NOMO-1 treated with dmso at 0.1 percent for 144 hours (cell line): ENCODE measurements around the gene SIKE1.
"Not testable (repeated sequence)": the region's sequence is repeated elsewhere in the genome, so short reads cannot be mapped to it uniquely, and the experiment has no call there.

ENCODE experiments used
- DNase-seq: peaks from one replicate; lab custom pipeline; 2025; ENCODE audit not compliant: unreplicated experiment; lab: John Stamatoyannopoulos, UW

SIKE1 gene

DNA sequence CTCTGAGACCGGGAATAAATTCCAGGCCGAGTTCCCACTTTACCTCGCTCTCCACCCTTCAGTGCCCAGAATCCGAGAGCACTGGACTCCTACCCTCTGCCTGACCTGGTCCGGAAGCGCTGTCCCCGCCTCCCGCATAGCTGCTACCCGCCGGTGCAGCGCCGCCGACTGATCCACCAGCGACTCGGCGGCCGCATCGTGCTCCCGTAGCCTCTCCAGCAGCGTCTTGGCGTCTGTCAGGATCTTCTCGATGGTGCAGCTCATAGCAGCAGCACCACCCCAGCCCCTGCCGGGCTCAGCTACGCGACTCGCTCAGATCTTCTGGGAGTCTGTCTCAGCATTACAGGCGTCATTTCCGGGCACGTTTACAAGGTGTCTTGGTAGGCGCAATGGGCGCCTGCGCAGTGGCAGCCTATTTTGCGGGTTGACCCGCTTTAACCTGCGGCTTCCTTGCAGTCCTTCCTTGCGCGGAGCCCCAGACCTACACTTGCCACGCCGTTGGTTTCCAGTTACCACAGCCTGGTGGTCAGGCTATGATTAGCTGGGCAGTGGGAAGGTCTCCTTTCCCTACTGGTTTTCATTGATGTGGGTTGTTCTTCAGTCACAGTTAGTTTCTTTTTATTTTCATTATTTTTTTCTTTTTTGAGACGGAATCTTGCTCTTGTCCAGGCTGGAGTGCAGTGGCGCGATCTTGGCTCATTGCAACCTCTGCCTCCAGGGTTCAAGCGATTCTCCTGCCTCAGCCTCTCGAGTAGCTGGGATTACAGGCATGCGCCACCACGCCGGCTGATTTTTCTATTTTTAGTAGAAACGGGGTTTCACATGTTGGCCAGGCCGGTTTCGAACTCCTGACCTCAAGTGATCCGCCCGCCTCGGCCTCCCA, at the start of gene SIKE1:
SIKE1 (minus strand) TSS at position 342 of the 883 bp plus-strand sequence; CDS start at position 264, 78 bp downstream.
- peak; percentile 85 for DNase-seq

DNA sequence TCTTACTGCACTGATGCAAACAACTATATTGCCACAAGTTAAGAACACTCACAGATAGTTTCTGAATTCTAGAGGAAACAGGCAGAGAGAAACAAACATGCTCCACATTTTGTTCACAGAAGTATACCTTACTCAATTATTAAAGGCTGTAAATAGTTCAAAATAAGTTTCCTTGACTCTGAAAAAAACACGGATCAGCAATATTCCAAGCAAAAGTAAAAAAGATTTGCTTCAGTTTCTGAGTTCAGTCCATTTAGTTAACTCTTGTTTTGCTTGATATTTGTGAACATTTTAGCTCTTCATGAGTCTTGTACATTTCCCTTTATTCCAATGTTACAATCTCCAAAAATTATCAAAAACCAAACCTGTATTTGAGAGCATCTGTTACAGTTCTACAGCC, 49.6 kb upstream of the SIKE1 start:
- not testable (repeated sequence) for DNase-seq

DNA sequence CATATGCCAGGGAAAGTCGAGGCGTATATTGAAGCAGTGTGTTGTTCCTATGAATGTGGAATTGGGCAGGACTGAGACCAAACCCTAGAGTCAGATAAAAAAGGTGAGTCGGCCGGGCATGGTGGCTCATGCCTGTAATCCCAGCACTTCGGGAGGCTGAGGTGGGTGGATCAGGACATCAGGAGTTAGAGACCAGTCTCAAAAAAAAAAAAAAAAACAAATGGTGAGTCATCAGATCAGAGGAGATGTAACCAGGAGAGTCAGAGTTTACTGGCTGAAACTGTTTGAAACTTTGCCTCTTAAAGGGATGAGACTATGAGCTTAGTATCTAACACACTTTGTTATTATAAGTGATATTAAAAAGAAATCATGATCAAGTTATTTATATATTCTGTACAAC, 47.8 kb upstream of the SIKE1 start:
- no peak for DNase-seq

DNA sequence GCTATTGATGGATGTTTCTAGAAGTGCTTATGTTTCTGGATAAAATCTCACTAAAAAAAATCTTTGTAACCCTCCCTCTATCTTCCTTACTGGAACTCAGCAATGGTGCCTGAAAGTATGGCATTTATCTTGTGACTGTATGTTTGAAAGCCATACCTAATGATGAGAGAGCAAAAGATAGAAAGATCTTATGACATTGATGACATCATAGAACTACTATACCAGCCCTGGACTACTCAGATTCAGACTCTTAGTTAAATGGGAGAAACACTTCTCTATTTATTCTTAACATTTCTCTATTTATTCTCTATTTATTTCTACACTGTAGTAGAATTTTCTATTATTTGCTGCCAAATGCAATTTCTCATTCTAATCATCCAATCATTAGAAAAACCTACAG, 41.5 kb upstream of the SIKE1 start:
- DNase-seq: no peak

DNA sequence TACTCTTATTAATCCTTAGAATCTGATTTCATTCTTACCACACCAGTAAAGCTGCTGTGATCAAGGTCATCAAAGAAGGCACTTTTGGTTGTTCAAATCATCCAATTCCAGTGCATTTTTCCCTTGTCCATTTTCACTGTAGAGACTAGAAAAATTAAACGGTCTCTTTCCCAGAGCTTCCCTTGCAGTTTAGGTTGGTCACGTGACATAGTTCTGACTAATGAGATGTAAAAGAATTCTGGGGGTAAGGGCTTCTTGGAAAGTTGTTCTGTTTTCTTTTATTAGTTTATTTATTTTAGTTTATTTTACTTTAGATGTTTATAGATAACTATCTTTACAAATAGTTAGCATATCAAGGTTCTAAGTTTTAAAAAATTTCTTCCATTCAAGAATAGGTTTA, 39.9 kb upstream of the SIKE1 start:
- DNase-seq: no peak

DNA sequence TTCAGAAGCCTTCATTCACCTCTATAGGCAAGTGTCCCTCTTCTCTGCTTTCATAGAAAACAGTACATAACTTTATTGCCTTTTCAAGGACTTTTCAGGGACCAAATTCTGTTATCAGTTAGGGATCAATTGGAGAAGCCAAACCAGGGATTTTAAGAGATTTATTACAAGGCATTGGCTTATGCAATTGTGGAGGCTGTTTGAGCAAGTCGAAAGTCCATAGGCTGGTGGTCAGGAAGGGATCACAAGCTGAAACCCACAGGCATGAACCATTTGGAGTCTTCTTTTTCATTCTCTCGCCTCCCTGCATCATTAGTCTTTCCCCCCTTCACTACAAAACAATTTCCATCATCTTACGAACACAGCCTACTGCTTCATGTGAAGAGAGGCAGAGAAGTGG, 39.4 kb upstream of the SIKE1 start:
- no peak for DNase-seq

DNA sequence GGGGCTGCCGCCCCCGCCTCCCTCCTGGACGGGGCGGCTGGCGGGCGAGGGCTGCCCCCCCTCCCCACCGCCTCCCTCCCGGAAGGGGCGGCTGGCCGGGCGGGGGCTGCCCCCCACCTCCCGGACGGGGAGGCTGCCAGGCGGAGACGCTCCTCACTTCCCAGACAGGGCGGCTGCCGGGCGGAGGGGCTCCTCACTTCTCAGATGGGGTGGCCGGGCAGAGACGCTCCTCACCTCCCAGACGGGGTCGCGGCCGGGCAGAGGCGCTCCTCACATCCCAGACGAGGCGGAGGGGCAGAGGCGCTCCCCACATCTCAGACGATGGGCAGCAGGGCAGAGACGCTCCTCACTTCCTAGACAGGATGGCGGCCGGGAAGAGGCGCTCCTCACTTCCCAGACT, 24.0 kb upstream of the SIKE1 start:
- not testable (repeated sequence) for DNase-seq

DNA sequence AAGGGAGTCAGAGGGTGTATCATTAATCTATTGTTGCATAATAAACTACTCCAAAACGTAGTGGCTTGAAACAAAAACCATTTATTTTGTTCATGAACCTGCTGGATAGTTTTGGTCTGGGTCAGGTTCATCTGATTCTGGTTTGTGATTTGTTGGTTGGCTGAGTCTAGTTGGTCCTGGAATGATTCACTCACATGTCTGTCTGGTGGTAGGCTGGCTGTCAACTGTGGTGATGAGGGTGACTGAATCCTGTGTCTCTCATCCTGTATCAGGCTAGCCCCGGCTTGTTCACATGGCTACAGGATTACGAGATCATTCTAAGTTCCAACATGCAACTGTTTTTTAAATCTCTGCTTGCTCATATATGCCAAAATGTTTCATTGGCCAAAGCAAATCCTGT, 22.5 kb upstream of the SIKE1 start:
- no peak for DNase-seq

DNA sequence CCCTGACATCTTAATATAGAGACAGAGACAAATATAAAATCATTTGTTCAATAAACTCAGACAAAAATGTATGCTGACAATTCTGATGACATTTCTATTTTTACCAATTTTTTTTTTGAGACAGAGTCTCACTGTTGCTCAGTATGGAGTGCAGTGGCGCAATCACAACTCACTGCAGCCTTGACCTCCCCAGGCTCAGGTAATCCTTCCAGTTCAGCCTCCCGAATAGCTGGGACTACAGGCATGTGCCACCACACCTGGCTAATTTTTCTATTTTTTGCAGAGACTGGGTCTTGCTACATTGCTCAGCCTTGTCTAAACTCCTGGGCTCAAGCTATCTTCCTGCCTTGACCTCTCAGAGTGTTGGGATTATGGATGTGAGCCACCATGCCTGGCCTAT, 13.6 kb upstream of the SIKE1 start:
- no peak for DNase-seq

DNA sequence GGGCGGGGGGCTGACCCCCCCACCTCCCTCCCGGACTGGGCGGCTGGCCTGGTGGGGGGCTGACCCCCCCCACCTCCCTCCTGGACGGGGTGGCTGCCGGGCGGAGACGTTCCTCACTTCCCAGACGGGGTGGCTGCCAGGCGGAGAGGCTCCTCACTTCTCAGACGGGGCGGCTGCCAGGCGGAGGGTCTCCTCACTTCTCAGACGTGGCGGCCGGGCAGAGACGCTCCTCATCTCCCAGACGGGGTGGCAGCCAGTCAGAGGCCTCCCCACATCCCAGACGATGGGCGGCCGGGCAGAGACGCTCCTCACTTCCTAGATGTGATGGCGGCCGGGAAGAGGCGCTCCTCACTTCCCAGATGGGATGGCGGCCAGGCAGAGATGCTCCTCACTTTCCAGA, 10.1 kb upstream of the SIKE1 start:
- not testable (repeated sequence) for DNase-seq

DNA sequence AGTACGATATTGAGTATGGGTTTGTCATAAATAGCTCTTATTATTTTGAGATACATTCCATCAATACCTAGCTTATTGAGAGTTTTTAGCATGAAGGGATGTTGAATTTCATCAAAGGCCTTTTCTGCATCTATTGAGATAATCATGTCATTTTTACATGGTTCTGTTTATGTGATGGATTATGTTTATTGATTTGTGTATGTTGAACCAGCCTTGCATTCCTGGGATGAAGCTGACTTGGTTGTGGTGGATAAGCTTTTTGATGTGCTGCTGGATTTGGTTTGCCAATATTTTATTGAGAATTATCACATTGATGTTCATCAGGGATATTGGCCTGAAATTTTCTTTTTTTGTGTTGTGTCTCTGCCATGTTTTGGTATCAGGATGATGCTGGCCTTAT, 6.0 kb upstream of the SIKE1 start:
- not testable (repeated sequence) for DNase-seq

DNA sequence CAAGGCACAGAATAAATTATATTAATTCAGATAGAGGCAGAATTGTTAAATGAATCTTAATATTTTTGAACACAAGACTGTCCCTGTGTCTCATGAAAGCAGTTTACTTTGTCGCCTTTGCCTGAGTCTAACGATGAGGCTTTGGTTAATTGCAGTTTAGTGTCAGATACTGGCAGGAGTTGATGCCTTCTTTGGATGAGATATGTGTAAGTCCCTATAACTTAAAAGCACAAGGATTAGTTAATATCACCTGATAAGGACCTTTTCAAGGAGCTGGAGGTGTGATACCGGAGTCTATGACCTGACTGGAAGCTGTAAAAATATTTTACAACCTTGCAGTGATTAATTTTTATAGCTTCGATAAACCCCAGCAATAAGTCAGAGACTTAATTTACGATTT, 2.0 kb upstream of the SIKE1 start:
- no peak for DNase-seq

DNA sequence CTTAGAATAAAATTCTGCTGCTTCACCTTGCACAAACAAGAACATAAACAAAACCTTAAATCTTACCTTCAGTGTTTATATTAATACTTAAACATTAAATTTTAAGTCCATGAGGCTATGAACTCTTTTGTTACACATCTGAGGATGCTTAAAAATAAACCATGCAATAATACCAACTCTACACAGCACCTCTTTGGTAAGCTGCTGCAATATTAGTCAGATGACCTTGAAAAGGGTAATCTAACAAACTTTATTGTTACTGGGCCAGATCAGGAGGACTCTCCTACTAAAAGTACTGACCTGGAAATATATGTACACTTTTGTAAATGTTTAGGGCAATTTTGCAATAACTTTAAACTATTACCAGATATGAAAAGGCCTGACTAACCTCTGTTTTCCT, 763 bp downstream of the SIKE1 start:
- no peak for DNase-seq

DNA sequence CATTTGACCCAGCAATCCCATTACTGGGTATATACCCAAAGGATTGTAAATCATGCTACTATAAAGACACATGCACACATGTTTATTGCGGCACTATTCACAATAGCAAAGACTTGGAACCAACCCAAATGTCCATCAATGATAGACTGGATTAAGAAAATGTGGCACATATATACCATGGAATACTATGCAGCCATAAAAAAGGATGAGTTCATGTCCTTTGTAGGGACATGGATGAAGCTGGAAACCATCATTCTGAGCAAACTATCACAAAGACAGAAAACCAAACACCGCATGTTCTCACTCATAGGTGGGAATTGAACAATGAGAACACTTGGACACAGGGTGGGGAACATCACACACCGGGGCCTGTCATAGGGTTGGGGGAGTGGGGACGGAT, 3.8 kb downstream of the SIKE1 start:
- not testable (repeated sequence) for DNase-seq

DNA sequence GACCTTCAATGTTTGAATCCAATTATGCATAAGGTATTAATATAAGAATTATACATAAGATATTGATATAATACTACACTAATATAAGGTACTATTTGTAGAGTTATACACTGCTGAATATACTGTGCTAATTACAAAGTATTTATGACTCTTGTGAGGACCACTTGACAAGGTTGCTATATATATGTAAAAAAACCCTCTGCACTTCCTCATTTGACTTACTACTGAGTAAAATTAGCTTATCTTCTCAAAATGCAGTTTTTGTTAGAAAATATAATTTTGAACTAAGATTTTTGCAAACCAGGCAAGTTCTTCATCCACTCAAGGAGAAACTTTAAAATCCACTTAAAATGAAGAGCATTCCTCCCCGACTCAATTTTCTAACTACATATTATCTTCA, 8.5 kb downstream of the SIKE1 start:
- no peak for DNase-seq

DNA sequence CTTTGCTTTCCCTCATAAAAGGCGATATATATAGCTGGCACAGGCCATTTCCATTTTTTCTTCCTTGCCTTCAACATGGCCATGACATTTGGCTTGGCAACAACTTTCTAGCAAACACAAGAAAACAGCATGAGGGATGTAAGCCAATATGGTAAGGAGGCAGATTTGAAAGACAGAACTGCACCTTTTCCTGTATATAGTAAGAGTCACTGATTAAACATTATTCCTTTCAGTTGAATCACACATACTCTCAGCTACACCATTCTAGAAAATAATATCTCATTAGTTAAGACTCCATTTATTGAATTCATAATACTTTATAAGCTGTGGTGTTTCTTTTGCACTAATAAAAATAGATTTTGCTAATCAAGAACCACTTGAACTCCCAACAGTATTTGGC, 9.5 kb downstream of the SIKE1 start:
- DNase-seq: no peak

DNA sequence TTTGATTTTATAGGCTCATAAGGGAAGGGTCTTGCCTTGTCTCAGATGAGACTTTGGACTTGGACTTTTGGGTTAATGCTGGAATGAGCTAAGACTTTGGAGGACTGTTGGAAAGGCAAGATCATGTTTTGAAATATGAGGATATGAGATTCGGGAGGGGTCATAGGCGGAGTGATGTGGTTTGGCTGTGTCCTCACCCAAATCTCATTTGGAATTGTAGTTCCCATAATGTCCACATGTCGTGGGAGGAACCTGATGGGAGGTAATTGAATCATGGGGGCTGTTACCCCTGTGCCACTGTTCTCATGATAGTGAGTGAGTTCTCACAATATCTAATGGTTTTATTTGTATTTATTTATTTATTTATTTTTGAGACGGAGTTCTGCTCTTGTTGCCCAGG, 15.8 kb downstream of the SIKE1 start:
- no peak for DNase-seq

DNA sequence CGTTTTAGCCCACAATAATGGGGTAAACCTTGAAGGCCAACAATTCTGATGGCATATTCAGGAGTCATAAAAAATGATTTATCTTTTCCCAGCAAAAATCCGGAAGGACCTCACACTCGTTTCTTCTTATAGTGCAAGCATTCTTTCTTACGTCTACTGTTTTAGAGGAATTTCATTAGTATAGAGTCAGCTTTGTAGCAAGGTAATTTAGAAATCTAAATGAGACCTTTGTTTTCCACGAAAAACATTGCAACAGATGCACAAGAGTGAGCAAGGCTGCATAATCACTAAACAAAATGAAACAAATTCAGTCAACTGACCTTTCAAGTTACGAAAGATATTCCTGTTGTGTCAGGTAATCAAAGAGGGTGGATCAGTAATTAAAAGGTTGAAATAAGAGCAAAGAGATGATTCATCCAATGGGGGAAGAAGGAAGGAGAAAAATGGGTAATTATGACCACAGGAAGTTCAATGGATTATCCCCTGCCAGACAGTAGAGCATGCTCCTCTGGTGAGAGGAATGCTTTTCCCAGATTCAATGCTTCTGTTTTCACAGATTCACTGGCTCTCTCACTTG, 22.1 kb downstream of the SIKE1 start:
- no peak for DNase-seq

DNA sequence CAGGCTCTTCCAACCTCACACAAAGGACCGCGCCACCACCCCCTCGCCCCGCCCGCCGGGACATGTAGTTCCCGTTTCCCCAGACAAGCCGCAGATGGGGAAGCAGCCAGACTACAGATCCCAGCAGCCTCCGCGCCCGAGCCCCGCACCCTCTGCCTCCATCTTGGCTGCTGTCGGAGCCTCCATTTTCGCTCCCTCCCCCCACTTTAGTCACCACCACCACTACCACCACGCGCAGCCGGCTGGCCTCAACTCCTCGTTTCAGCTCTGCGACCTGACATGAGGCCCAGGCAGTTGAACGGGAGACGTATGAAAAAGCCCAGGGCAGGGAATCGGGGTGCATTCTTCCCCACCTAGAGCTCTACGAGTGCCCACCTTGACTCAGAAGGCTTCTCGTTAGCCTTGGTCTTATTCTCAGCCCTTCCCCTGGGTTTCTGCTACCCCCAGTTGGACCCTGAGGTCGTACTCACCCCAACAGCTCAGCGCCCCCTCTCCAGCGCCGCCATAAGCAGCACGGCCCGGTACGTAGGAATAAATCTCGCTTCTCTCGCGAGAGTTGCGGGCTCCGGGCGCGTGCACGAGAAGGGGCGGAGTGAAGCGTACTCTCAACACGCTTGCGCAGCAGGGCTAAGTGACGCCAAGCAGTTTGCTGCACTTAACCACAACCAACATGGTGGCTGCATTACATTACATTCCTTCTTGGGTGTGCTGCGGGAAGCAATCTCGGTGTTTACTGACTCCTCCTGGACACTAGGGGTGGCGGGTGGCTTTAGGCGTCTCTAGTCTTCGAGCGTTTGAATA, 22.8 kb downstream of the SIKE1 start, which contains the start of gene CSDE1:
CSDE1 (minus strand) TSS at position 530 of the 801 bp plus-strand sequence. CDS start 18,094 bp downstream, outside the sequence.
- DNase-seq: peak; percentile 97

DNA sequence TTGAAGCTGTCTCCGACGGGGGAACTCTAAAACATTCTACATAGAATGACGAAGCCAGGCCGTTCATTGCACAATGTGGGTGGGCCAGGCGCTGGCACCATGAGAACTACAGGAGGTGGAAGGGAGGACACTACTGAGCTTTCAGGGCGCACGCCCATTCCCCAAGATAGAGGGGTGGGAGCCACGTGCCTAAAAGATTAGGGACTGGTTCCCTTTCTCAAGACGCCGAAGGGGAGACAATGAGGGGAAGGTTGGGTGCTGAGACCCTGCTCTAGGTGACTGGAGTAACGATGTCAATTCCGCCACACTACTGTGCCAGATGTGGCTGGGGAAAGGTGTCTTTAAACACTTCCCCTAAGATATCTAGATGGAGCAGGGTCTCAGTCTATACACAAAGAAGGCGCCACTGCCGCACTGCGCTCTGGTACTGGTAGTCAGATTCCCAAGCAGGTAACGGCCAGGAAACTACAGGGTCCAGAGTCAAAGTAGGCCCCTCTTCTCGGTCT, 23.5 kb downstream of the SIKE1 start:
- DNase-seq: peak; percentile 59
